Anterior cingulate cortex (tissue), 58 donors: ENCODE data around the gene SEZ6L2.
A peak's percentile ranks its signal among the peaks of the same experiment; 100 is the strongest.
"Not testable (repeated sequence)": the region's sequence is repeated elsewhere in the genome, so short reads cannot be mapped to it uniquely, and the experiment has no call there.

Experiments
- DNase-seq, 58 donors: peaks; one replicate each; lab custom pipeline; 2025; lab: John Stamatoyannopoulos, UW

SEZ6L2 gene

GRCh38 chr16:29910819-29911675, 11.7 kb upstream of the SEZ6L2 start:
- DNase-seq: no peak

DNA sequence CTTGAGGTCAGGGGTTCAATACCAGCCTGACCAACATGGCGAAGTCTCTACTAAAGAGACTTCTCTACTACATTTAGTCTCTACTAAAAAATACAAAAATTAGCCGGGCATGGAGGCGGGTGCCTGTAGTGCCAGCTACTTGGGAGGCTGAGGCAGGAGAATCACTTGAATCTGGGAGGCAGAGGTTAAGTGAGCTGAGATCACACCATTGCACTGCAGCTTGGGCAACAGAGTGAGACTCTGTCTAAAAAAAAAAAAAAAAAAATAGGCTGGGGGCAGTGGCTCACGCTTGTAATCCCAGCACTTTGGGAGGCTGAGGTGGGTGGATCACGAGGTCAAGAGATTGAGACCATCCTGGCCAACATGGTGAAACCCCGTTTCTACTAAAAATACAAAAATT, 10.5 kb upstream of the SEZ6L2 start:
- not testable (repeated sequence) for DNase-seq

GRCh38 chr16:29909391-29909790, 10.0 kb upstream of the SEZ6L2 start:
- DNase-seq: no peak

DNA sequence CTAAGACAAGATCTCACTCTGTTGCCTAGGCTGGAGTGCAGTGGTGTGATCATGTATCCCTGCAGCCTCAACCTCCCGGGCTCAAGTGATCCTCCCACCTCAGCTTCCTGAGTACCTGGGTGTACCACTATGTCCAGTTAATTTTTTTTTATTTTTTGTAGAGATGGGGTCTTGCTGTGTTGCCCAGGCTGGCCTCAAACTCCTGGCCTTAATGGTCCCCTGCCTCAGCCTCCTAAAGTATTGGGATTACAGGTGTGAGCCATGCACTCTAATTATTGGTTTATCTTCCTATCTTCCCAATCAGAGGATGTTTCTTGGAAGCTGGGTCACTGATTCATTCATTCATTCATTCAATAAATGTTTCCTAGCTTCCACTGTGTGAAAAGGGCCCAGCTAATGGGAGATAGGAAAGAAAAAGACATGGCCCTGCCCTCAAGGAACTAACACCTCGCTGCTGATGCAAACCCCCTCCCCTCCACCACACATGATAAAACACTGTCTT, 9.4 kb upstream of the SEZ6L2 start:
- no peak for DNase-seq

GRCh38 chr16:29907973-29908372, 8.6 kb upstream of the SEZ6L2 start:
- no peak for DNase-seq

DNA sequence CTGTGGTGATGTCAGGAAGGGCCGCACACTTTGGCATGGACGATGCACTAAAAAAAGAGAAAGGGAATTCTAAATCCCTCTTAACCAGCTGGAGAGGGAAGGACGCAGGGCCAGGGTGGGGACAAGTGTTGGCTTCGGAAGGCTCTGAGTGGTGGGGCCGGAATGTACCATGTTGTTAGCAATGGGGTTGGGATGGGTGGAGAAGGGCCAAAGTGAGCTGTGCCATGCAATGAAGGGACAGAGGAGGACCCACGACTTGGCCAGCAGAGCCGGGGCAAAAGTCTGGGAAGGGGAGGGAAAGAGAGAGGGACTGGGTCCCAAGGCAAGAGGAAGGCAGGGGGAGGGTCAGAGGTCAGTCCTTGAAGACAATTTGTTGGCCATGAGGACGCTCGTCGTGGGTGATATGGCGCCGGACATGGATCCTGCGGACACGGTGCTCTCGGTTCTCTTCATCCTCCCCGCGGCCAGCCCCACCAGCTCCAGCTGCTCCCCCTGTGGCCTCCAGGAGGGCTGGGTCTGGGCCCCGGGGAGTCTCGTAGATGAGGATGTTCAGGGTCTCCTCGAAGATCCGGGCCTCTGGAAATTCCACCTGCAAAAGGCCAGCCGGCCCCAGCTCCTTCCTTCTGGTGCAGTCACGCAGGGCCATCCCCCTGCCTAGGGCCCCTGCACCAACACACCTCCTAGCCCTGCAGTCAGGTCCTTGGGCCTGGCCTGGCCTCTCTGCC, 7.3 kb upstream of the SEZ6L2 start:
- DNase-seq: no peak

- no peak for DNase-seq
Observed at GRCh38 chr16:29905668-29906067, 6.3 kb upstream of the SEZ6L2 start.

- DNase-seq: no peak
Observed at GRCh38 chr16:29904947-29905346, 5.6 kb upstream of the SEZ6L2 start.

DNA sequence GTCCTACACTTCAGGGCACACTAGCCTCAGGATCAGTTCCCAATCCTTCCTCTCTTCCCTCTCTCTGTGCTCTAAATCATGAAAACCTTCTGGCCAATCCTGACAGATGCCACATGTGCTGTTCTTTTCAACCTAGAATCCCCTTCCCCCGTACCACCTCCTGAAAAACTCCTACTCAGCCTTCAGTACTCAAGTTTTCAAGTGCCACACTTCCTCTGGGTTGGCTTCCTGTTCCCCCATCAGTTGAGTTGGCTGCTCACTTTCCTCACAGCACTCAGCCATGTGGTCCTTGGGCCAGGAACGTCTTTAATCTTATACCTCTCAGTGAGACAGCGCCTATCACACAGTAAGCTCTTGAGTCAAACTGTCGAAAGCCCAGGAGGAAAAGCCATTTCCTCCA, 4.2 kb upstream of the SEZ6L2 start:
- DNase-seq: no peak

- DNase-seq: no peak
Observed at GRCh38 chr16:29901607-29901945, 2.2 kb upstream of the SEZ6L2 start.

DNA sequence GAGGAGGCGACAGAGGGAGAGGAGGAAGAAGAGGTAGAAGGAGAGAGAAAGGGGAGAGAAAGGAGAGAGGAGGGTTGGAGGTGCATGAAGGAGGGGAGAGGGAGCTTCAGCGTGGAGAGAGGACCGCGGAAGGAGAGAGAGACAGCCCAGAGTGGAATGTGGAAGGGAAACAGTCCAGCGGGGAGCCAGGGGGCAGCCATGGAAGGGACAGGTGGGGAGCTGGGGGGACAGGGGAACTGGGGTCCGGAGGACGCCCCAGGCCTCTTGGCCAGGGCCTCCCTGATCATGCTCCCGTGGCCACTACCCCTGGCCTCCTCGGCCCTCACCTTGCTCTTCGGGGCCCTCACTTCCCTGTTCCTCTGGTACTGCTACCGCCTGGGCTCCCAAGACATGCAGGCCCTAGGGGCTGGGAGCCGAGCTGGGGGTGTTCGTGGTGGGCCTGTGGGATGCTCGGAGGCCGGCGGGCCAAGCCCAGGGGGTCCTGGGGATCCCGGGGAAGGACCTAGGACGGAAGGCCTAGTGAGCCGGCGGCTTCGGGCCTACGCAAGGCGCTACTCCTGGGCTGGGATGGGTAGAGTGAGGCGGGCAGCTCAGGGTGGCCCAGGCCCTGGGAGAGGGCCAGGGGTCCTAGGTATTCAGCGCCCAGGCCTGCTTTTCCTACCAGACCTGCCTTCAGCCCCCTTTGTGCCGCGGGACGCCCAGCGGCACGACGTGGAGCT, 1.7 kb upstream of the SEZ6L2 start:
- DNase-seq: no peak

- peak in 57 of 58 donors; percentile 54 to 97 (median 86) for DNase-seq
Observed at GRCh38 chr16:29900102-29900887, 945 bp upstream of the SEZ6L2 start, which contains the start of gene ASPHD1. ASPHD1 (plus strand) TSS chr16:29900488; CDS start chr16:29900972, 484 bp downstream.

DNA sequence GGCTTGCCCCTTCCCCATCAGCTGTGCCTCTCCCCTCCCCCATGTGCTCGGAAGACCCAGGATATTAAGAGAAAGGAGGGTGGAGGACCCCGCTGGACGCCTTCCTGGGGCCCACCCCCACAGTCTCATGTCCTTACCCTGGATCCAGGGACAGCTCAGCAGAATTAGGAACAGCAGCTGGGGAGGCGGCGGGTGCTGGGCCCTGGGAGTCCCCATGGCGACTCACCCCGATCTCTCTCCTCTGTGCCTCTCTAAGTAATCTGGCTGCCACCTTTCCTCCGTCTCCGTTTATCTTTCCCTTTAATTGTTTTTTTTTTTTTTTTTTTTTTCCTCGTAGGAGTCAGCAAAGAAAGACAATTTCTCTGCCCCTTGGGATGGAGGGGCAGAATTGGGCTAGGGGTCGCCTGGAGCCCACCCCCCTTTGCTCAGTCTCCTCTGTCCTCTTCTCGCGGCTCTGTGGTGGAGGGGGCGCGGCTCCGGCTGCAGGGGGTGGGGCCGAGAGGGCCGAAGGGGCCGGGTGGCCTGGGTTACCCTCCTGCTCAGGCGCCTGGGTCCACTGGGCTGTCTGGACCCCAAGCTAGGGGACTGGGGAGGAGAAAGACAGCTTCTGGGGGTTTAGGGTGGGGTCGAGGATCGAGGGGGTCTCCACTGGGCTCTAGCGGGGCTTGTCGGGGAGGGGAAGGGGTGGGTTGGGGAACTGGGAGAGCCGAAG, 390 bp downstream of the SEZ6L2 start:
- peak in 3 of 58 donors; percentile 14 to 61 (median 50) for DNase-seq

DNA sequence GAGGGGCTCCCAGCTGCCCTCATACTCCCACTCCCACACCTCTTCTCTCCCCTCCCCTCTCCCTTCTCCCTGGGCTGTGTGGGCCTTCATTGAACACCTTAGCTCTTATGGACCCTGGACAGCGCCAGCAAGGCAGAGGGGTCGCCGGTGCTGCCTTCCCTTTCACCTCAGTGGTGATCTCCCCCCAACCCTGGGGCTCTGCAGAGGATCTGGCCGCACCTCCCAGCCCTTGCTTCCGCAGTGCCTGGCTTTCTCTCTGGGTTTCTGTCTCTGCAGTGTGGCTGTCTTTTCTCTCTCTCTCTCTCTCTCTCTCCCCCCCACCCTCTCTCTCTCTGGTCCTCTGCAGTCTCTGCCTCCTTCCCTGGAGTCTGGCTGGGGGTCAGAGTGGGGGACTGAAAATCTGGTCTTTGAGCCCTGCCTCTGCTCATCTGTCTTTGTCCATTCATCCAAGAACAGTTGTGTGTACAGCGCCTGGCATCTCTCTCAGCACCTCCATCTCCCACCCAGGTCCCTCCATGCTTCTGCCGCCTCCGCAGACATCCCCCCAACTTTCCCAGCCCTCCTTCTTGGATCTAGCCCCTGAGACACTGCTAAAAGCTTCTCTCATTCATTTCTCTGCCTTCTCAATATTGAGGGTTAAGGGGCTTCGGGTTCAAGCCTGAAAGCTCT, 1.1 kb downstream of the SEZ6L2 start:
- DNase-seq: no peak

- no peak for DNase-seq
Observed at GRCh38 chr16:29897333-29897732, 2.0 kb downstream of the SEZ6L2 start.

- no peak for DNase-seq
Observed at GRCh38 chr16:29896841-29897240, 2.5 kb downstream of the SEZ6L2 start.

- DNase-seq: no peak
Observed at GRCh38 chr16:29894352-29894751, 5.0 kb downstream of the SEZ6L2 start.

- no peak for DNase-seq
Observed at GRCh38 chr16:29893553-29893952, 5.8 kb downstream of the SEZ6L2 start.

DNA sequence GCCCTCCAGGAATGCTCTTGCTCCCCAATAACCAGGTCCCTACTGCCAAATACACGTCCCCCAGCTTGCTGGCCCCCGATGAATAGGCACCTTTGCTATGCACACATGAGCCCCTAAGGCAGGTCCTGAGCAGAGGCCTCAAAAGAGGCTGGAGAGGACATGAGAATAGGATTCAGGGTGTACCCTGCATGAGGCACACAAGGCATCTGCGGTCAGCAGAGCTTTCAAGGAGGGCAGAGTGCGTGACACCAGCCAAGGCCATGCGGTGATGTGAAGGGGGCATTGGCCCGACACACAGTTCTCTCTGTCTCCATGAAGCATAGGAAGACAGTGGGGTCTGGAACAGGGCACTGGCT, 6.9 kb downstream of the SEZ6L2 start:
- DNase-seq: no peak
